Prostate gland (tissue), 2 donors: ENCODE measurements around the gene REEP3. TPM values are rescaled to one million over a fixed set of nuclear protein-coding genes. Genes with fewer than 3 reads are reported as not detected.

Experiments used
- DNase-seq: peaks from one replicate; pipeline ENCODE4 v3.0.0-alpha.2; 2019; ENCODE audit warnings: low spot score
- H3K27ac ChIP-seq, 2 donors: fragments of 200-600 bp; sonication (generic); 2 replicates each; pipeline ENCODE4 v1.5.1; 2017 to 2019
- H3K27me3 ChIP-seq: fragments of 200-600 bp; sonication (generic); replicated peaks from 2 replicates; pipeline ENCODE4 v1.5.1; 2019; ENCODE audit not compliant: insufficient read depth
- H3K36me3 ChIP-seq, 2 donors: fragments of 200-600 bp; sonication (generic); 1 replicate in 1 of 2; 2 replicates in 1 of 2; pipeline versions ENCODE4 v1.5.1 to v1.8.1; 2017 to 2019
- H3K4me1 ChIP-seq: fragments of 200-600 bp; sonication (generic); replicated peaks from 2 replicates; pipeline ENCODE4 v1.5.1; 2019
- H3K4me3 ChIP-seq, 2 donors: fragments of 200-600 bp; sonication (generic); 2 replicates each; pipeline ENCODE4 v1.5.1; 2017 to 2019
- H3K9me3 ChIP-seq: fragments of 200-600 bp; sonication (generic); 2 replicates; pipeline ENCODE4 v1.5.1; 2017
- CTCF ChIP-seq, 4 experiments: fragments of 200-600 bp in 2 of 4; fragments of 450-650 bp in 2 of 4; sonication (generic) in 2 of 4; IDR thresholded peaks; 1 replicate in 3 of 4; 2 replicates in 1 of 4; pipeline ENCODE4 v1.5.1; 2016 to 2019; ENCODE audit warnings: antibody characterized with exemption in 4 of 4, mild to moderate bottlenecking in 2 of 4, moderate library complexity in 2 of 4
- POLR2A ChIP-seq: fragments of 450-650 bp; IDR thresholded peaks from one replicate; pipeline ENCODE4 v1.6.1; 2016; ENCODE audit warnings: antibody characterized with exemption, mild to moderate bottlenecking
- POLR2AphosphoS5 ChIP-seq: sonication (generic); formaldehyde crosslinking; IDR thresholded peaks from one replicate; pipeline ENCODE4 v1.6.1; 2017; ENCODE audit warnings: antibody characterized with exemption
- WGBS: methylation state at CpG from one replicate; pipeline ENCODE4 v1.1.5; 2018; 5-methylcytosine and 5-hydroxymethylcytosine counted together
- intact Hi-C: fragments of 100-400 bp; cut with DNase I; formaldehyde crosslinking; loops from one replicate; pipeline ENCODE4 v1.14.2; 2022
- total RNA-seq, 2 donors: library from RNA; depleted of rRNA; stranded (reverse); fragments of >200 nt; gene quantifications; one replicate each; pipeline ENCODE4 v1.1.0, GENCODE V29; 2016

REEP3 gene
- total RNA-seq, 2 donors from 2014 or later, result 32.0 to 52.4 TPM

- peak; percentile 91 for DNase-seq
- TF ChIP-seq POLR2A (peak; percentile 63), POLR2AphosphoS5 (peak; percentile 72), CTCF (IDR thresholded peaks at IDR 0.05) (no peak)
- intact Hi-C loops, result loop anchor here (2.0 to 5.0 kb wide), 4 partner anchors 52 to 463 kb away; partner anchors contain the start of gene REEP3
- WGBS, result 0% methylated on average over 57 of the region's 70 CpGs
- H3K4me1 ChIP-seq, result peaks cover 7% of the 10 kb centered on the region
- H3K9me3 ChIP-seq, result no peaks in the 10 kb centered on the region
- H3K4me3 ChIP-seq, result peak overlapping the region; percentile 53 to 57
- no peaks in the 10 kb centered on the region for H3K27me3 ChIP-seq
- peak overlapping the region; percentile 96 to 98 for H3K27ac ChIP-seq
- no peaks in the 10 kb centered on the region for H3K36me3 ChIP-seq
These were observed 109.1 kb downstream of the REEP3 start for GRCh38 chr10:63630085-63630930.

GRCh38 chr10:63630931-63631680 is 109.9 kb downstream of the REEP3 start:
- intact Hi-C loops, result loop anchor here (2.0 to 5.0 kb wide), 4 partner anchors 51 to 464 kb away; partner anchors contain the start of gene REEP3
- WGBS, result 22% methylated on average over 19 of the region's 19 CpGs
- peaks cover 7% of the 10 kb centered on the region for H3K4me1 ChIP-seq
- peak; percentile 1 for TF ChIP-seq POLR2A
- TF ChIP-seq CTCF (IDR thresholded peaks at IDR 0.05), result no peak
- peak; percentile 25 for TF ChIP-seq POLR2AphosphoS5
- no peaks in the 10 kb centered on the region for H3K36me3 ChIP-seq
- H3K4me3 ChIP-seq, result peak overlapping the region; percentile 53 to 57
- H3K9me3 ChIP-seq, result no peaks in the 10 kb centered on the region
- no peak for DNase-seq
- H3K27ac ChIP-seq, result peak overlapping the region; percentile 96 to 98
- no peaks in the 10 kb centered on the region for H3K27me3 ChIP-seq

- intact Hi-C loops, result loop anchor here (2.0 to 5.0 kb wide), 4 partner anchors 50 to 465 kb away; partner anchors contain the start of gene REEP3
These were observed 110.8 kb downstream of the REEP3 start for GRCh38 chr10:63631991-63632390.

More at GRCh38 chr10:63631991-63632390, 110.8 kb downstream of the REEP3 start:
- WGBS, result 49% methylated on average over 3 of the region's 3 CpGs
- Histone ChIP-seq H3K36me3 (no peaks in the 10 kb centered on the region), H3K27me3 (no peaks in the 10 kb centered on the region), H3K4me1 (peaks cover 7% of the 10 kb centered on the region), H3K4me3 (no peak overlapping the region), H3K9me3 (no peaks in the 10 kb centered on the region), H3K27ac (peak overlapping the region; percentile 96 to 98)
- TF ChIP-seq CTCF (IDR thresholded peaks at IDR 0.05) (no peak), POLR2AphosphoS5 (no peak), POLR2A (no peak)
- DNase-seq, result no peak
